GM19455 (cell line): ENCODE results near the gene COPS3.

Experiments used
- ATAC-seq: cut with Tn5 transposase; IDR thresholded peaks from one replicate; pipeline ENCODE4 v1.9.1; 2021; ENCODE audit not compliant: unreplicated experiment

COPS3 gene

DNA sequence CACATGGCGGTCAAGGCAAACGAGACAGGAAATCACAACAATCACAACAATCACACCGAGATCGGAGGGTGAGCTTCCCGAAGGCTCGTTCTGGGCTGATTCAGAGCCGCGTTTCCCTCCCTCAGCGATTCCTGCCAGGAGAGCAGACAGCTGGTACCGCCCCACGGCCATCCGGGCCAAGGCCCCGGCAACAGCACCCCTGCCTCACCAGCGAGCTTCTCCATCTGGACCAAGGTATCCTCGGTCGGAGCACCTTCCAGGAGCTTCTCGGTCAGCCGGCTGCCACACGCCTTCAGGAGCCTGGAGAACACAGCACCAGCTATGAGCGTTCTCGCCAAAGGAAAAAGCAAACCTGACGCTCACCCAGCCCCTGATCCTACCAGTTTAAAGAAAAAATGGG, 59.7 kb downstream of the COPS3 start:
- ATAC-seq = no peak

DNA sequence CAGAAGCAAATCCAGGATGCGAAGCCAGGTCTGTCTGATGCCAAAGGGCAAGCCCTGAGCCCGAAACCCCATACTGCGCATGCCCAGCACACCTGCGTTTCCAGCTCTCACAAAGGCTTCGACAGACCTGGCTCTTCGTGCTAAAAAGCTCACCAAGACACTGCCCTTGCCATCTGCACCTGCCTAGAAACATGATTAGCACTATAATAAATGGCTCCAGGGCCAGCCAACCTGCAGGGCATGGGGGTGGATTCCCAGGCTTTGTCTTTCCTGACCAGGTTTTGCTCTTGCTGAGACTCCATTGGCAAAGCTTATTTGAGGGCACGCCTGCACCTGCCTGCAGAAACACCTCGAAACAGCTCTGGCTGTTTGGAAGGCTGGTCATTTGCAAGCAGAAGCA, 60.5 kb downstream of the COPS3 start:
- ATAC-seq = no peak

- no peak for ATAC-seq
Observed at GRCh38 chr17:17217995-17218394, 63.1 kb downstream of the COPS3 start.

DNA sequence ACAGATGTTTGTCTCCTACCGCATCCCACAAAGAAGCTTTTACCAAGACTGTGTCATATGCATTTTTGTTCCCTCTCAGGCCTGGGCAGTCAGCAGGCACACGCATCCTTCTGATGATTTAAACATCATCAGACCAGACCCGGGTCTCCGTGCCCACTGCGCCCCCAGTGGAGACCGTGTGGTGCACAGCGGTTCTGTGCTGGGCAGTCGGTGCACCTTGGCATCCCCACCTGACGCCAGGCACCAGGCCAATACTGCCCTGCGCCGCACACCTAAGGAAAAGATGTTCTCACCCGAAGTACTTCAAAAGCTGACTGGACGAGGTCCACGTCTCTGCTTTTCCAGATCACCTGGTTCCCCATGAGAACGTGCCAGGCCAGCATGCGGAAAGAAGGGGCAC, 64.3 kb downstream of the COPS3 start:
- ATAC-seq = no peak

DNA sequence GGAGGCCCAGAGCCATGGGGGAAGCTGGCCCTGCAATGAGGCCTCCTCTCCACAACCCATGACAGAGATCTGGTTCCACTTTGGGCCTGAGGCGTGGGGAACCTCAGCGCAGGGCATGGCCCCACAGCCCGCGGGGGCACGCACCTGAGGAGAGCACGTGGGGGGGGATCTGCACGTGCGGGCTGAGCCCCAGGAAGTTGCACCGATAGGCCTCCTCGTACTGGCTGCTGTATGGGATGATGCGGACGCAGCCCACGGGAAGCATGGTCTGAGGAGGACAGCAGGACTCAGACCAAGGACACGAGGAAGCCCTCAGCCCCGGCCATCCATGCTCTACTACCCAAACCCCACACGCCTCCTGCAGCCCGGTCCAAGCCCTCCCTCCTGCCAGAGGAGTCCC, 64.8 kb downstream of the COPS3 start:
- ATAC-seq = no peak

GRCh38 chr17:17215575-17215974, 65.5 kb downstream of the COPS3 start:
- ATAC-seq = no peak

DNA sequence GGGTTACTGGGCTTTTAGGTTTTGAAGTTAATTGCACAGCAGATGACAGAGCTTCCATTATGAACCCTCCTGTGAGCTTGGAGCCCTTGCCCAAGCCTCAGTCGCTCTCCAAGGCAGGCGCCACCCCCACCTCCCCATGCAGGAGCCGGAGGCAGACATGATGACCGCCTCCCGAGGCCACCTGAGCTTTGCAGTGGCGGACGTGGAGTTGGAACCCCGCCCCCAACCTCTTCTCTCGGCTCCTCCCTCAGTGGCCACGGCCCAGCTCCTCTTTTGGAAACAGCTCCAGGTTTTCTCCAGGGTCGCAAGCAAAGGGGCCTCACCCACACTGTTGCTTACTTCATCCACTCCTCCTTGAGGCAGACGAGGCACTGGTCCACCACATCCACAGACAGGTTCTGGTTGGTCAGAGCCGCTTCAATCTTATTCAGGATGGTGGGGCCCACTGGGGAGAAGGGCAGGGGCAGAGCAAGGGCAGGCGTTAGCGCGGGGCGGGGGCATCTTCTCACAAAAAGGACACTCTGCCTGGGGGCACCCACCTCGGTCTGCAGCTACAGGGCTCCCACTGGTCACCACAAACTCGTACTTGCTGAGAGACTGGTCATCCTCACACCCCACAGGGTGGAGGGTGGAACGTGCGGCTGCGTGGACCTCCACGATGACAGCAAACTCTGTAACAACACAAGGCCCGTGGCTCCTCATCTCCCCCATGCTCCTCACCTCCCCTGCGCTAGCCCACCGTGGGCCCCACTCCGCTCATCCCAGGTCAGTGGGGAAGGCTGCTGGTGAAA, 66.2 kb downstream of the COPS3 start:
- ATAC-seq = no peak

- no peak for ATAC-seq
Observed at GRCh38 chr17:17213775-17214174, 67.3 kb downstream of the COPS3 start.

DNA sequence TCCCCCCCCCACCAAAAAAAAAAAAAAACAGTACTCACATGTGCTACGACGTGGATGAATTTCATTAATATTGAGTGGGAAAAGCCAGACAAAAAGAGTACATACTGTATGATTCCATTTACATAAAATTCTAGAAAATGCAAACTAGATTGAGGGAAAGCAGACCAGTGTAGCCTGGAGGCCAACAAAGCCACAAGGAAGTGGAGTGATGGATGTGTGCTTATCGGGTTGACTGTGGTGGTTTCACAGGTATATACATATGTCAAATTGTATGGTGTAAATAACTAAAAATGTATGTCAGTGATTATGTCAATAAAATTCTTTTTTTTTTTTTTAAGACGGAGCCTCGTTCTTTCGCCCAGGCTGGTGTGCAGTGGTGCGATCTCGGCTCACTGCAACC, 73.0 kb downstream of the COPS3 start:
- ATAC-seq = no peak

- ATAC-seq = no peak
Observed at GRCh38 chr17:17206913-17207335, 74.1 kb downstream of the COPS3 start.

GRCh38 chr17:17206124-17206912, 74.7 kb downstream of the COPS3 start, which contains the start of gene PLD6:
Gene PLD6 (minus strand): TSS chr17:17206333. CDS start chr17:17206286, 47 bp downstream.
- peak; percentile 48 for ATAC-seq

- ATAC-seq = peak; percentile 50
Observed at GRCh38 chr17:17205368-17206123, 75.5 kb downstream of the COPS3 start.

GRCh38 chr17:17204635-17205231, 76.3 kb downstream of the COPS3 start:
- no peak for ATAC-seq

- ATAC-seq = no peak
Observed at GRCh38 chr17:17204041-17204591, 76.9 kb downstream of the COPS3 start.

GRCh38 chr17:17203173-17203730, 77.8 kb downstream of the COPS3 start:
- no peak for ATAC-seq

DNA sequence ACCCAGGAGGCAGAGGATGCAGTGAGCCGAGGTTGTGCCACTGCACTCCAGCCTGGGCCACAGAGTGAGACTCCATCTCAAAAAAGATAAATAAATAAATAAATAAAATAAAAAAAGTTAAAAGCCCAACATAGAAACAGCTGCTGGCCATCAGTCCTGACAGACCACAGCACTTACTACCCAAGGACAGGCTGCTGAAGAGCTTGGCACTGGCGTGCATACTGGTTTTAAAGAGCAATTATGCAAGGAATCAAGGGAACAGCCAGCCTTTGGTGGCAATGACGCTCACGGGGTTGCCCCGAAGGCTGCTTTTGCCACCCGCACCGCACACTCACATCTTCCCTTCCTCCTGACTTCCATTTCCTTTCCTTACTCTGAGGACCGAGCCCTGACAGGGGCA, 79.1 kb downstream of the COPS3 start:
- no peak for ATAC-seq

DNA sequence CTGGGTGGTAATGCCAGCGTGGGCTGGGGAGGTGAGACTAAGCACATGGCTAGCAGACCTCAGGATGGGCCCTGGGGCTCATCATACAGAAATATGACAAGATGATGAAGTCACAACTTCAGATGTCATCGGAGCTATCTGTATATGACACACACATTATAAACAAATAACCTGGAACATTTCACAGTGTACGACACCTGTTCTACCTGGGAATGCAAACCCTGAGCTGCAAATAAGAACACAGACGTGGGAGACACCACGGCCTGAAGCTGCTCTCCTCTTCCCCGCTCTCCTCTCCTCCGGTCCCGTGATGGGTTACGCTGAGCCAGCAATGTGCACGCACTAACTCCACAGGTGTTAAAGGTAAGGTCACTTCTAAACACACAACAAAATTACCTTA, 79.8 kb downstream of the COPS3 start:
- no peak for ATAC-seq

DNA sequence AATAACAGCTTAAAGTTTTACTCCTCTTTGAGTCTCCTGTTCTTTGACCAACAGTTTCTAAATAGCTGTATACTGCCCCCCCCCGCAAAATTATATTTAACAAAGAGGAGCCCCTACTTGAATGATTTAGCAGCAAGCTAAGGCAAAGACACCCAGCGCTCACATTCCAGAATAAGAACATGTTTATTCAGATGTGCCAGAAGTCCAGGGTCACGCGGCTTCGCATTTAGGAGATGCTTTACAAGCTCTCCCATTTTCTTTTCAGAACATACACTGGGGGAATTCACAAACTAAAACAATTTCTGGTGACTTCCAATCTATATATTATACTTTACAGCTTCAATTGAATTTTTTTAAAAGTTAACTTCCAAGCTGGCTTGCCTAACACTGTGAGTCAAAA, 80.2 kb downstream of the COPS3 start:
- ATAC-seq = no peak

- ATAC-seq = no peak
Observed at GRCh38 chr17:17200311-17200710, 80.7 kb downstream of the COPS3 start.

DNA sequence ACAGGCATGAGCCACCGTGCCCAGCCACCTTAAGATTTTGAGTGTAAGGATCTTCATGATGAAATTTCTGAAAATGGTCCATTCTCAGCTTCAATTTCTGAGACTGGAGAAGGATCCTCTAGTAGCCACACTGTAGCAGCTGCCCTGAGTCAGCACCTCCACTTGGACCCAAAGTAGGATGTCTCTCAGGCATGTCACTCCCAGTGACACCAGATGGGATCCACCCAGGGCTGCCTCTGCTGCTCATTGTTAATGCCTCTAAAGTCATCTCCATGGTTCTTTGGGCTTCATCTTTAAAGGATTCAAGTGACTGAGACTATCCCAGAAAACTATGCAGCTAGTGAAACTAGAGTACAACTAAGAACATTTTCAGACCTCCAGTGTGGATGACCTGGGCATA, 82.8 kb downstream of the COPS3 start:
- no peak for ATAC-seq

DNA sequence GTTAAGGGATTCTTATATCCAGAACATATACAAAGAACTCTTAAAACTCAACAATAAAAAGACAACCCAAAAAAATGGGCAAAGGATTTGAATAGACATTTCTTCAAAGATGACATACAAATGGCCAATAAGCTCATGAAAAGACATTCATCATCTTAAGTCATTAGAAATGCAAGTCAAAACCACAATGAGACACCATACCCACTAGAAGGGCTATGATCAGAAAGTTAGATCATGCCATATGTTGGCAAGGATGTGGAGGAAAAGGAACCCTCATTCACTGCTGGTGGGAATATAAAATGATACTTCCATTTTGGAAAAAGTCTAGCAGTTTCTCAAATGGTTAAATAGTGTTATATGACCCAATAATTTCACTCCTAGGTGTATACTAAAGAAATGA, 84.3 kb downstream of the COPS3 start:
- no peak for ATAC-seq
